ENCODE results near the gene CCNY.

CCNY gene

DNA sequence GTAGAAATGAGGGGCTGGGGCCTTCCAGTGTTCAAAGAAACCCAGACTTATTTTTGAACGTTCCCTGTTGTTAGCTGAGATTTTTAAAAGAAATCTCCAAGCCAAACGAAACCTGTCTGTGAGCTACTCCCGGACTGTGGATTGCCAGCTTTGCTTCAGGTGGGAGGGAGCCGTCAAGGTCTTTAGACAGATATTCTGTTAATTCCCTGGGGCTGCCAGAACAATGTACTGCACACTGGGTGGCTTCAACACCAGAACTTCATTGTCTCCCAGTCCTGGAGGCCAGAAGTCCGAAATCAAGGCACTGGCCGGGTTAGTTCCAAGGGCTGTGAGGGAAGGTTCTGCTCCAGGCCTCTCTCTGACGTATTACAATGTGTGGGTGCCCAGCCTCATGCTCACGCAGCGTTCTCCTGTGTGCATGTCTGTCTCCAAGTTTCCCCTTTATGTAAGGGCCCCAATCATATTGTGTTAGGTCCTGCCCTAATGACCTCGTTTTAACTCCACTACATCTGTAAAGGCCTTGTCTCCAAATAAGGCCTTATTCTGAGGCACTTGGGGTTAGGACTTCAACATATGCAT lies 208.9 kb downstream of the CCNY start:
- no peaks in the 10 kb centered on the region for H3K36me3 ChIP-seq (ENCODE audit: control insufficient read depth, insufficient read depth, low read length)
- H3K79me2 ChIP-seq: peaks cover 1% of the 10 kb centered on the region
- H3K9ac ChIP-seq: no peak overlapping the region
- H3K27me3 ChIP-seq (ENCODE audit: control insufficient read depth, insufficient read depth, low read length): no peaks in the 10 kb centered on the region
- no peak overlapping the region for H3K4me3 ChIP-seq (ENCODE audit: low read depth, low read length)
- H2AFZ ChIP-seq: no peak overlapping the region
- no peaks in the 10 kb centered on the region for H3K4me1 ChIP-seq
- TF ChIP-seq, protein P1, sequence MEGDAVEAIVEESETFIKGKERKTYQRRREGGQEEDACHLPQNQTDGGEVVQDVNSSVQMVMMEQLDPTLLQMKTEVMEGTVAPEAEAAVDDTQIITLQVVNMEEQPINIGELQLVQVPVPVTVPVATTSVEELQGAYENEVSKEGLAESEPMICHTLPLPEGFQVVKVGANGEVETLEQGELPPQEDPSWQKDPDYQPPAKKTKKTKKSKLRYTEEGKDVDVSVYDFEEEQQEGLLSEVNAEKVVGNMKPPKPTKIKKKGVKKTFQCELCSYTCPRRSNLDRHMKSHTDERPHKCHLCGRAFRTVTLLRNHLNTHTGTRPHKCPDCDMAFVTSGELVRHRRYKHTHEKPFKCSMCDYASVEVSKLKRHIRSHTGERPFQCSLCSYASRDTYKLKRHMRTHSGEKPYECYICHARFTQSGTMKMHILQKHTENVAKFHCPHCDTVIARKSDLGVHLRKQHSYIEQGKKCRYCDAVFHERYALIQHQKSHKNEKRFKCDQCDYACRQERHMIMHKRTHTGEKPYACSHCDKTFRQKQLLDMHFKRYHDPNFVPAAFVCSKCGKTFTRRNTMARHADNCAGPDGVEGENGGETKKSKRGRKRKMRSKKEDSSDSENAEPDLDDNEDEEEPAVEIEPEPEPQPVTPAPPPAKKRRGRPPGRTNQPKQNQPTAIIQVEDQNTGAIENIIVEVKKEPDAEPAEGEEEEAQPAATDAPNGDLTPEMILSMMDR (IDR thresholded peaks at IDR 0.05): no peak
- H3K9me3 ChIP-seq (ENCODE audit: control insufficient read depth, low read length): no peaks in the 10 kb centered on the region
- no peak overlapping the region for H3K27ac ChIP-seq
- H3K4me2 ChIP-seq (ENCODE audit: low read length): no peak overlapping the region

DNA sequence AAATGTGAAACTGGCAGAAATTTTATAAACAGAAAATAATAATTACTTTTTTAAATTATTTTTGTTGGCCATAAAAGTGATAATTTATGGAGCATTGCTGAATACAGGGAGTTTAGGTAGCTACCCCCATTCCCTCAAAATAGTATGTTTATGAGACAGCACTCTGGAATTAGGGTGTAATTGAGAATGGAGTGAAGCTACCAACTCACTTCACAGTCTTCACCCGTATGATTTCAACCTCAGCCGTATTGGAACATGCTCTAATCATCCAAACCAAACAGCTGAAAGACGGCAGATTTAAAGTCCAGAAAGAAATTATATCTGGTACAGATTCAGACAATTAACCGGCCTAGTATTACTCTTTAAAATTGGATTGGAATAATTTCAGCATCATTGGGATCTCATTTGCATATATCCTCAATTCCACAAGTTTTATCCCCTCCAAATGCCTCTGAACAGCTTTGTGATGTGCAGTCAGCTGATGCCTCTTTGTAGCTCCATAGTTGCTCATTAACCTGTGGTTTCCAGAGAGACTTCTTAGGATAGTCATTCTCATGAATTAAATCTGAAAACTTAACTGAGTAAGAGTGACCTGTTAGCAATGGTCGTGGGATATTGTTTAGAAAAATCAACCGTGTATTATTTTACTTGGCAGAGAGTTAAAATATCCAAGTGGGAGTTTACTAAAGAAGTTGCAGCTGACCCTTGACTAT lies 209.7 kb downstream of the CCNY start:
- no peaks in the 10 kb centered on the region for H3K36me3 ChIP-seq (ENCODE audit: control insufficient read depth, insufficient read depth, low read length)
- H3K9ac ChIP-seq: no peak overlapping the region
- TF ChIP-seq, protein P1 (IDR thresholded peaks at IDR 0.05): no peak
- no peak overlapping the region for H3K4me3 ChIP-seq (ENCODE audit: low read depth, low read length)
- H3K9me3 ChIP-seq (ENCODE audit: control insufficient read depth, low read length): no peaks in the 10 kb centered on the region
- H3K4me1 ChIP-seq: no peaks in the 10 kb centered on the region
- H3K4me2 ChIP-seq (ENCODE audit: low read length): no peak overlapping the region
- peaks cover 4% of the 10 kb centered on the region for H3K79me2 ChIP-seq
- no peaks in the 10 kb centered on the region for H3K27me3 ChIP-seq (ENCODE audit: control insufficient read depth, insufficient read depth, low read length)
- no peak overlapping the region for H2AFZ ChIP-seq
- H3K27ac ChIP-seq: no peak overlapping the region

DNA sequence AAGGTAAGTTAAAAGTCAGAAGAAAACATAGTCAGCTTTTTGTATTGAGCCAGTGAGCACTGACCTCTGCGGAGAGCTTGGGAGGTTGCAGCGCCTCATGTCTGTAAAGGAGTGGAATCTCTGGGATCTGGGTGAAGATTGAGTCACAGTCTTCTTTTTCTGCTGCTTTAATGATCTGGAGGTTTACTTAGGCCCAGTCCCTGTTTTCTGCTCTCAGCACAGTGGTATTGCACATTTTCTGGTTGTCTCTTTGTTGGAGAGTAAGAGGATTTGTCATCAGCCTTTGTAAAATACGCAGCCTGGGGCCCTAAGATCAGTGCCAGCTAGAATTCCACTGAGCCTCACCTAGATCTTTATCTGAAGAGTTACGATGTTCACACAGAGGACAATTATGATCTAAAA lies 210.5 kb downstream of the CCNY start:
- no peaks in the 10 kb centered on the region for H3K36me3 ChIP-seq (ENCODE audit: control insufficient read depth, insufficient read depth, low read length)
- TF ChIP-seq, protein P1 (IDR thresholded peaks at IDR 0.05): no peak

DNA sequence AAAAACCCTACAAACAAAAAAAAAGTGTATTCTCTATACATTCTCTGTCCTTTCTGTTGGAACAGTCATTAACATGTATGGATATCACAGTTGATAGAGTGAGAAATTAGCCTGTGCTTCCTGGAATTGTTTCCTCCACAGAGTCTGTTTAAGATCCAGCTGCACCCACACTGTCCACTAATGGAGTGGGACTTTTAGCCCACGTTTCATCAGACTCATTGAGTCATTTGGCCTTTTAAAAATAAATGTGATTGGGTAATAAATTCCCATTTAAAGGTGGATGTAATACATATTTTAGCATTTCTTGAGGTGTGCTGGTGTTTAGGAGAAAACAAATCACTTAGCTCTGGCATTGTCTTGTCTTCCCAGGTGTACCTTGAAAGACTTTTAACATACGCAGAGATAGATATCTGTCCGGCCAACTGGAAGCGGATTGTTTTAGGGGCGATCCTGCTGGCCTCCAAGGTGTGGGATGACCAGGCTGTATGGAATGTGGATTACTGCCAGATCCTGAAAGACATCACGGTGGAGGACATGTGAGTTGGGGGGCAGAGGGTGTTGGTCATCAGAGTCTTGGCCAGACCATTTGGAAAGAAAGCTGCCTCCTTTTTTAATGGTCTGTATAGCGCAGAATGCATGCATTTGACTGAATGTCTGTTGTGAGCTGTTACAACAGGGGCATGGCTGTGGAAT lies 216.5 kb downstream of the CCNY start:
- H3K36me3 ChIP-seq (ENCODE audit: control insufficient read depth, insufficient read depth, low read length): no peaks in the 10 kb centered on the region
- no peaks in the 10 kb centered on the region for H3K4me1 ChIP-seq
- no peaks in the 10 kb centered on the region for H3K27me3 ChIP-seq (ENCODE audit: control insufficient read depth, insufficient read depth, low read length)
- no peak overlapping the region for H3K4me3 ChIP-seq (ENCODE audit: low read depth, low read length)
- H2AFZ ChIP-seq: no peak overlapping the region
- H3K79me2 ChIP-seq: peaks cover 4% of the 10 kb centered on the region
- H3K9ac ChIP-seq: no peak overlapping the region
- TF ChIP-seq, protein P1 (IDR thresholded peaks at IDR 0.05): no peak
- H3K4me2 ChIP-seq (ENCODE audit: low read length): no peak overlapping the region
- H3K27ac ChIP-seq: no peak overlapping the region
- H3K9me3 ChIP-seq (ENCODE audit: control insufficient read depth, low read length): no peaks in the 10 kb centered on the region

More for the DNA sequence above, 210.5 kb downstream of the CCNY start:
- no peak overlapping the region for H3K27ac ChIP-seq
- no peak overlapping the region for H3K4me3 ChIP-seq (ENCODE audit: low read depth, low read length)
- peaks cover 4% of the 10 kb centered on the region for H3K79me2 ChIP-seq
- H3K9ac ChIP-seq: no peak overlapping the region
- H2AFZ ChIP-seq: no peak overlapping the region
- no peaks in the 10 kb centered on the region for H3K4me1 ChIP-seq
- no peaks in the 10 kb centered on the region for H3K9me3 ChIP-seq (ENCODE audit: control insufficient read depth, low read length)
- no peak overlapping the region for H3K4me2 ChIP-seq (ENCODE audit: low read length)
- H3K27me3 ChIP-seq (ENCODE audit: control insufficient read depth, insufficient read depth, low read length): no peaks in the 10 kb centered on the region
